Measurements from ENCODE around the gene RIMS4.

RIMS4 gene

DNA sequence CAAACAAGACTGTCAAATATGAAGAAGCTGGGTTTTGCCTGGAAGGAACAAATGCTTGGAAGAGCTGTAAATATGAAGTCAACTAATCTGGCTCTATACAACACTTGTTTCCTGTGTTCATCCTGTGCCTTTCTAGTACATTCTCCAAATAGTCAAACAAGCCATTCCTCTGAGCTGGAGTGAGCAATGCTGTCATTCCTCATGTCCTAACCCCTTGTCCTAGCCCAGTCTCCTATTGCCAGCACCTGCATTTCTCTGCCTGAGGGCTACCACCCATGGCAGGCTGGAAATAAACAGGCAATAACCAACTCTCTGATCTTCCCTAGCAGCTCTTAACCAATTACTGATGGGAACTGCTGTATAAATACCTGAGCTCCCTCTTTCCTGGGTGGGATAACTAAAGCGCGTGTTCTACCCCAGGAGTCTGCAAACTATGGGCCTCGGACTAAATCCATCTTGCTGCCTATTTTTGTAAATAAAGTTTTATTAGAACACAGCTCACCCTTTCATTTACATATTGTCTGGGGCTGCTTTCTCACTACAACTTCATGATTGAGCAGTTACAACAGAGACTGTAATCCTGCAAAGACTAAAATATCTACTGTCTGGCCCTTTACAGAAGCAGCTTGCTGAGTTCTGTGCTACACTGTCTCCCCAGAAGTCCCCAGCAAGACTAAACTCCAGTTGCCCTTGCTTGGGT is 13.4 kb downstream of the RIMS4 start:
- DNase-seq (ENCODE audit: low read depth, low spot score) = no peak

DNA sequence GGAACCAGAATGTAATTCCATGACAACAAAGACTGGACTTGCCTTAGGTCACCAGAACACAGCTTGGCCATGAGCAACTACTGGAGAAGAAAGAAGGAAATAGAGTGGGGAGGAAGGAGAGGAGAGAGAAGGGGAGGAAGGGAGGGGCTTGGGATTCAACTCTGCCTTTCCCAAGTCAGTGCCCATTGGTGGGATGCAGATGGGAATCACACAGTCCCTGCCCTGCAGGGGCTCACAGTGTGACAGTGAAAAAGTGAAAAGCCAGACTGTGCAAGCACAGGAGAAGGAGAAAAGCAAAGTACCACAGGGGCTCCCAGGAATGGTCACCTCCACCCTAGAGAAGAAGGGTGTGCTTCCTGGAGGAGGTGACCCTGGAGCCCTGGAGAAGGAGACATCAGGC is 14.0 kb downstream of the RIMS4 start:
- no peak for DNase-seq (ENCODE audit: low read depth, low spot score)

DNA sequence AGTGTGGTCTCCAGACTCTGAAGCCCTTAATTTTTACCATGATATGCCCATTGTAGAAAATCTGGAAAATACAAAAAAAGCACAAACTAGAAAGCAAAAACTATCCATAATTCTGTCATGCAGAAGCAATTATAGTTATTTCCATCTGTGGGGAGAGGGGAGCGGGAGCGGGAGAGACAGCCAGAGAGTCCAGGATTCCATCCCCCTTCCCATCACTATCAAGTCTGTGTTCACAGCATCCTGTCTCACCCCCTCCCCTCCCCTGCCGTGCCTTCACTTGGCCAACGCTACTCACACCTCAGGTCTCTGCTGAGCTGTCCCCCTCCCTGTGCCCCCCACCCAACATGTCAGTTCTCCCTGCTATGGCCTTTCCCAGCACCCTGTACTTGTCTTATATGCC is 14.5 kb downstream of the RIMS4 start:
- DNase-seq (ENCODE audit: low read depth, low spot score) = no peak

DNA sequence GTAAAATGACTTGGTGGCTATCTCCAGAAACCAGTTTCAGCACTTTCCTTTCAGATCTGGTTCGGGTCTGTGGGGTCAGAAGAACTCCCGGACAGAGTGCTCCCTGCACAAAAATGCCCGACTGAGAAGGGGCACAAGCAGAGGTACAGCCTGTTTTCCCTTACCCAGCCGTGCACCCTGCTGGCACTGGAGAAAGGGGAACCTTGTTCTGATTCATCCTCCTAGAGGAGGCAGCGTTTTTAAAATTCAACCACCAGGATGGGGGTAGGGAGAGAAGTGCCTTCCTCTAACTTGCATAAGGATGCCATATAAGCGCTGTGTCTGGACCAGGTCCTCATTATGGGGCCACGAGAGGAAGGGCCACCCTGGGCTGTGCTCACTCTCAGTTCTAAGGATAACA is 17.6 kb downstream of the RIMS4 start:
- DNase-seq (ENCODE audit: low read depth, low spot score) = no peak

DNA sequence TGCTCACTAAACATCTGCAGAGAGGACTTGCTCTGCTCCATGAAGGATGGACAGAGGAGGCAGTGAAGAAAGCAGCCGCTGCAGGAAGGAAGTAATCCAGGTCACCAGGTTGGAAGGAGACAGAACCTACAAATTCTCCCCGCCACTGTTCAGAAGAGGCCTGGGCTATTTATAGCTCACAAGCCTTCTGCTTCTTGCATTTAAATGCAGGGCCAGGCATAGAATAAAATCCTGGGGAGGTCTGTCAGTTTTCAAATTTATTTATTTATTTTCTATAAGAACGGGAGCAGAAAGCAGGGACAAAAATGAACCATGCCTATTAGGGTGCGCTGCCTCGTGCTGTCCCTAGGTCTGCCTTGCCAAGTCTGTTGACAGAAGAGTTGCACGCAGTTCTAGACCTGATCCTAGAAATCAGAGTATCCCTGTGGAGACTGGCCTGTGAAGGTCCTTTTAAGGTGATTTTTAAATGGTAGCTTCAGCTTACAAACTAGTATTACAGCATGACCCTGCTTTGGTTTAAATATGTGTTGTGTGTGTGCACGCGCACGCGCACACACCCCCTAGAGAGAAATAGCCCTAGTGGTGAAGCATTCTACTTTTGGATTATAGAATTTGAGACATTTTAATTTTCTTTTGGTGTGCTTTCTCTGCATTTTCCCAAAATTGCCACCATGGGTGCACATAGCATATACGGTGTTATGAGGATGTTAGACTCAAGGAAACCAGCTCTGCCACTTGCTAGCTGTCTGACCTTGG is 19.5 kb downstream of the RIMS4 start:
- no peak for DNase-seq (ENCODE audit: low read depth, low spot score)

DNA sequence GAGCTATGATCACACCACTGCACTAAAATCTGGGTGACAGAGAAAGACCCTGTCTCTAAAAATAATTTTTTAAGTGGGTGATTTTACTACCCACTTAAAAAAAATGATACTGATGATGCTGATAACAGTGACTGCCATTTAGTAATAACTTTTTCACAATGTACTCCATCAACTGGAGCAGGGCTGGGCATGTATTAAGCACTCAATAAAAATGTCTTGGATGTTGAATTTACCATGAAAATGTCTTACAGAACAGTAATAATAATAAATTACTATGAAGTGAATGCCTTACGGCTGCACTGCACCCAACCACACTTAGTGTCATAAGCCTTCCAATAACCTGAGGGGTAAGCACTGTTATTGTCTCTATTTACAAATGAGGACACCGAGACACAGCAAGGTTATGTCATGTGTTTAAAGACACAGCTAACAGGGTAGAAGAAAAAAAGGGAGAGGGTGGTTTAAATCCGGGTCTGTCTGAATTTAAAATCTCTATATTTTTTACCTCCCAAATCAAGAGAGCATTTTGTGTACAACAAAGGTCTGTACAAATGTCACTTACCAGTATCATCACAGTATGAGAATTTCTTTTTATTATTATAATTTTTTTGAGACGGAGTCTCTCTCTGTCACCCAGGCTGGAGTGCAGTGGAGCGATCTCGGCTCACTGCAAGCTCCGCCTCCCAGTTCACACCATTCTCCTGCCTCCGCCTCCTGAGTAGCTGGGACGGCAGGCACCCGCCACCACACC is 21.5 kb downstream of the RIMS4 start:
- no peak for DNase-seq (ENCODE audit: low read depth, low spot score)

DNA sequence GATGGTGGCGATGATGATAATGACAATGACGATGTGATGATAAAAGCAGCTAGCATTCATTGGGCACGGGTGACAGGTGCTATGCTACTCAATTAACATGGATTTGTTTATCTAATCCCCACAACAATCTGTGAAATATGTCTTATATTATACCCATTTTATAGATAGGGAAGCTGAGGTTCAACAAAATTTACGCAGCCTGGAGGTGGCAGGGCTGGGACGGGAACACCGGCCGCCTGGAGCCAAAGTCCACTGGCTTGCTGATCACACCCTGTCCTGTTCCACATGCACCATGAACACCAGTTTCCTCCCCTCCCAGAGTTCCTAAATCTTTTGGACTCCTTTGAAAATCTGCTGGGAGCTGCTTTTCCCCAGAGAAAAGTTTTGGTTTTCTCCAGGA is 23.0 kb downstream of the RIMS4 start:
- DNase-seq (ENCODE audit: low read depth, low spot score) = no peak

DNA sequence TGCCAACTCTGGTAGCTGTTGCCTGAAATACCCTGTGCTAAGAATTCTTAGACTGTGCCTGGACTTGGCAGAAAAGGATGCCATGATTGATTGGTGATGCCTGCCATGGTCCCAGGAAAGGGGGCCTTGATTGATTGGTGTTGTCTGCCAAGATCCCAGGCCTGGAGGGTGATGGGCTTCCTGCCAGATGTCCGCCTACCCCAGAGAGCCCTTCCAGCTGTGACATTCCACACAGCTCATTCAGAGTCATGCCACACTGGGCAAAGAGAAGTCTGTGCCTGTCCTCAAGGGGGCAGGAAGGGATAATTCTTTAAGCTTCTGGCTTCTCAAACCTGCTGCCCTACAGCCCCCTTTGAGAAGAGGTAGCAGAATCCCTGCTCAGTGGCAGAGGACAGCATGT is 24.6 kb downstream of the RIMS4 start:
- DNase-seq (ENCODE audit: low read depth, low spot score) = no peak

DNA sequence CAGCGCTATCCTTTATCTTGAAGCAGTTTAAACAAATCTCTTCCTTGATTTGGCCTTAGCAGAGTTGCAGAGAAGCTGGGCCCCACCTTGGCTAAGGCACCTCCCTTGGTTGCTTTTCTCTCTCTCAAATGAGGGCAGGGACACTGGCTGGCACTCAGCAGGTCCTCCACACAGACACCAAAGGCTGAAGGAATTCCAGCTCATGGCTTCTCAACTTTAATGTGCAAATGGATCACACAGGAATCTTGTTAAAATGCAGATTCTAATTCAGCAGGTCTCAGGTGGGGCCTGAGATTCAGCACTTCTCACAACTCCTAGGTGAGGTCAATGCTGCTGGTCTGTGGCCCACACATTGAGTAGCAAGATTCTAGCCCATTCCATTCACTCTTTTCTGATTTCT is 25.7 kb downstream of the RIMS4 start:
- no peak for DNase-seq (ENCODE audit: low read depth, low spot score)

DNA sequence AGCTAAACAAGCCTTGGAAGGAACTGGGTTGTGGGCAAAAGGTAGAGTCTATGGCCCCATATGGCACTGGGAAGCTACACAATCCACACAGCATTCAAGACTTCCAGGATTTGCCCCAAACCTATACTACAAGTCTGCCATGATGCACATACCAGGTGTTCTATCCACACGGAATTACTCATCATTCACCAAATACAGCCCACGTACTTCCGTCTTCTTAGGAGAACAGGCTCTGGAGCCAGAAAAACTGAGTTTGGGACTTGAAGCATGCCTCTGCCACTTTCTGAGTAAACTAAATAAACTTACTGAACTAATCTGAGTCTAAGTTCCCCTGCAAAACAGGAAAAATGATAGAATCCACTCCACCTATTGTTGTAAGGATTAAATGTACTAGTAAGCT is 28.6 kb downstream of the RIMS4 start:
- DNase-seq (ENCODE audit: low read depth, low spot score) = no peak

DNA sequence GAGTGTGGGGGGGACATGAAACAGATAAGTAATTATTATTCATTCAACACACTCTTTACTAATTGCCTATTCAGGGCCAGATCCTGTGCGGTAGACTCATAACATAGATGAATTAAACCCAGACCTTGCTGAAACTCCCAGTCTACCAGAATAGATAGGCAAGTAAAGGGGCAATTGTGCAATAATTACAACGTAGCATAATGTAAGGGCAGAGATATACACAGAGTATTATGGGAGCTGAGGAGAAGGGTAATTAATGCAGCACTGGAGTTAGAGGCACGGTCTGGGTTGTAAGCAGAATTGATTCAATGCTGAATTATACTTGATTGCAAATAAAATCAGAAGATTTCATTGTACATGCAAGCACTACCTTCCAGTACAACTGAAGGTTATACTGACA is 29.2 kb downstream of the RIMS4 start:
- no peak for DNase-seq (ENCODE audit: low read depth, low spot score)

DNA sequence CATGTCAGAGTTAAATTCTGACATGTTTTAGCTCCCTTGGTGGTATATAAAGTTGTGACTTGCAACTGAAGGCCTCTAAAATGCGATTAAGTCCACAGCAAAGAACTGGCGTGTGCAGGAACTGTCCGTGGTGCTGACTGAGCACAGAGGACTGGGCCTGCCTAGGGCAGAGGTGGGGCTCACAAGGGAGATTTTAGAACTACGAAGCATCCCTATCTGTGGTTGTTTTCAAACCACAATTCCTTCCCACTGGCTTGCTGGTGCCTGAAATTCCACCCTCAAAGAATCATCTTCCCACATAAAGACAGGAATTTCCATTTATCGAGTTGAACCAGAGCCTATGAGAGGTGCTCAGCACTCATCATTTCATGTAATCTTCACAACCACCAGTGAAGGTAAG is 30.1 kb downstream of the RIMS4 start:
- no peak for DNase-seq (ENCODE audit: low read depth, low spot score)

DNA sequence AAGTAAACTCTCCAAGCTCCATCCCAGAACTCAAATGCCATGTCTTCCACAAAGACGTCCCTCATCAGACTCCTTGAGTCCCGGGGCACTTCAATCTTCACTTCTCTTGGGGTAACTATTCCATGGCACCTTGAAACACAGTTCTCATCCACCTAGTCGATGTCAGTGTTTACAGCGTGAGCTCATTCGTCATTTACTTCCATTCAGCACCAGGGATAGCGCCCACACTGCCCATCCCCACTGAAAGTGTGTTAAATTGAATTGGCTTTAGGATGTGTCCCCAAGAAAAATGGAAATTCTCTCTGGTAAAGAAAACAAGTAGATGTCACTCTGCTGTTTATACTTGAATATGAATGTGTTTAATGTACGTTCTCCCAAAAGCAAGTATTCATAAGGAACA is 33.4 kb downstream of the RIMS4 start:
- no peak for DNase-seq (ENCODE audit: low read depth, low spot score)

DNA sequence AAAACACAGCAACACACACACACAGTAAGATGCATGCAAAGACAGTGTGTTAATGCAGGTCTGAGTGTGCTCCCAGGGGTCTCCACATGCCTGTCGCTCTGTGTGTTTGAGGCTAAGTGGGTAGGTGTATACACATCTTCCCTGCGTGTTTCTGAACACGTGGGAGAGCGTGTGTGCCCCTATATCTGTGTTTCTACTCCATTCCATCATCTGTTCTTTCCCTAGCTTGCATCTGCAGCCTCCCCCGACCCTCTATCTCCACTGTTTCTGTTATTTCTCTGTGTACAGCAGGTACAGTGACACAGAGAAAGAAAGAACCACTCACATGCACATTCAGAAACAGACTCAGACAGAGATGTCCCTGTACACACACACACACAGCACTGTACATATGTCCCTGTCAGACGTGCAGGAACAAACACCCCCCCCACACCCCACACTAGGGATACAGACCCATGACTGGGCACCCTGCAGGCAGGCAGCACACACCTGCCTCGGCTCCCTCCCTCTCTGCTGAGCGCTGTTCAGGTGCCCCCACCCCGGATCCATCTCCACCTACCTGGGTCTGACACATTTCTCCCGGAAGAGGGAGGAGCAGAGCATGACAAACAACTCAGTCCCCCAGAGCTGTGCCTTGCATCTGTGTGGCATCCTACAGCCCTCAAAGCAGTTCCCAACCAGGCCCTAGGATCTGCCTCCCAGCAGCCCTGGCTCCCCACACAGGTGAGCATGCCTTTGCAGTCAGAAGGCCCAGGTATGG is 37.1 kb downstream of the RIMS4 start:
- DNase-seq (ENCODE audit: low read depth, low spot score) = no peak

DNA sequence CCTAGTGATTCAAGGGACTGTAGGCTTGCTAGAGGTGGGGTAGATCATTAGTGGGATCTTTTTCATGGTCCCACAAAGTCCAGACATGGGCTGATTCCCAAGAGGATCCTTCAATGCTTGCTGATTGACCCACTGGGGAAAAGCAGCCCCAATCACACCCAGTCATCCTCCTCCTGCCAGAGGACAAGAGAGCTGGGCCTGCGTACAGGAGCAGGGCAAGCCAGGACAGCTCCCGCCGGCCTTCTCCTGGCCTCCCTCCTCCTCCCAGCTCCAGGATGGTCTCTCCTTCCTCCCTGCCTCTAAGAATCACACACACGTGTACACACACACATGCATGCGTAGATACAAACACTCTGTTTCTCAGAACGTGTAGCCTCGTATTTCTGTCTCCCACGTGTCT is 37.7 kb downstream of the RIMS4 start:
- DNase-seq (ENCODE audit: low read depth, low spot score) = no peak

DNA sequence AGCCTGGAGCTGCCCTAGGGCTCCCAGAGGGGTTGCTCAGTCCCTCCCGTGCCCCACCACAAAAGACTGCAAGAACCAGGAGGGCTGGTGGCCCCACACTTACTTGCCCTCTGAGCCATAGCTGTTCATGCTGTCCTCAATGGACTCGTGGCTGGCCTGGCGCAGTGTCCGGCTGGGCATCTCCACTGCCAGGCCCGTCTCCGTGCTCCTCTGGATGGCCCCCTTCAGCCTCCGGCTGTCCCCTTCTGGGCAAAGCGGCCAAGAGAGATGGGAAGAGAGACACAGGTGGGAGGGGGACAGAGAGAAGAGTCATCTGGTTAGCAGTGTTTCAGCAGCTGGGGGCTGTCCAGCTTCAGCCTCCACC is 39.2 kb downstream of the RIMS4 start:
- DNase-seq (ENCODE audit: low read depth, low spot score) = no peak

DNA sequence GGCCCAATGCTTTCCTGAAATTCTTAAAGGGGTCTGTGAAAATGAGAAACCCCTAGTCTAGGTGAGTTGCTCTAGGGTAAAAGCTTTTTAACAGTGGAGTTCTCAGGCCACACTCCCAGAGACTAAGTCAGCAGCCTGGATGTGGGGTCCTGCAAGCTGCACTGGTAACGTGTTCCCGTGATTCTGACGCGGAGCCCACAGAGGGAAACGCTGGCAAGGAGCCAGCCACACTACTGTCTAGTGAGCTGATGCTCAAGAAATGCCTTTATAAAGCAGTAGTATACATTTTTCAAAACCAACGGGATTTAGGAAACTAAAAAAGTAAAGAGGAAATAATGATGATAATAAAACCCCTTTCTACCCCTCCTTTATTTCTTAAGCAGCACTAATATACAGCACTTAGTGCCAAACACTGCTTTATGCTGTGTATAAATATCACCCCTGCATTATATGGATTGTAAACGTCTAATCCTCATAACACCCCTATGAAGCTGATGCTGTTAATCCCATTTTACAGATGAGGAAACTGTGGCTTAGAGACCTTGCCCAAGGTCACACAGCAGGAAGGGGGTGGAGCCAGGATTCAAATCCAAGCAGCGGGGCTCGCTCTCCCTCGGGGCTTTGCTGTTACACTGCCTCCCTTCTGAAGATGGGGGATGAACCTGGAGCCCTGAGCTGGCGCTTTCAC is 39.7 kb downstream of the RIMS4 start:
- no peak for DNase-seq (ENCODE audit: low read depth, low spot score)

DNA sequence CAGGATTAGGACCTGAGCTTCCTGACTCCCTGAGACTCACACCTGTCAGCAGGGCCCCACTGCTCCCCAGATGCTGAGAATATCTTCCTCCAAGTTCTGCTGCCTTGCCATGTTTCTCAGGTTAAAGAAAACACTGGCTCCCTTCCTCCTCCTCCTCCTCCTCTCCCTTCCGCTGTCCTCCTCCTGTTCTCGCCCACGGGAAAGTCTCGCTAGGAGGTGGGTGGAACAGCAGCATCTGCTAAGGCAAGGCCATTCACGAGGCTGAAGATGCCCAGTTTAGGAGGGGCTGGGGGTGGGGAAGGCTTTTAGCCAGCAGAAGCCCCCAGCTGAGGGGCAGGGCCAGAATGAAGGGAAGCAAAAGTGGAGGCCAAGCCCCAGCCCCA is 40.9 kb downstream of the RIMS4 start:
- no peak for DNase-seq (ENCODE audit: low read depth, low spot score)

DNA sequence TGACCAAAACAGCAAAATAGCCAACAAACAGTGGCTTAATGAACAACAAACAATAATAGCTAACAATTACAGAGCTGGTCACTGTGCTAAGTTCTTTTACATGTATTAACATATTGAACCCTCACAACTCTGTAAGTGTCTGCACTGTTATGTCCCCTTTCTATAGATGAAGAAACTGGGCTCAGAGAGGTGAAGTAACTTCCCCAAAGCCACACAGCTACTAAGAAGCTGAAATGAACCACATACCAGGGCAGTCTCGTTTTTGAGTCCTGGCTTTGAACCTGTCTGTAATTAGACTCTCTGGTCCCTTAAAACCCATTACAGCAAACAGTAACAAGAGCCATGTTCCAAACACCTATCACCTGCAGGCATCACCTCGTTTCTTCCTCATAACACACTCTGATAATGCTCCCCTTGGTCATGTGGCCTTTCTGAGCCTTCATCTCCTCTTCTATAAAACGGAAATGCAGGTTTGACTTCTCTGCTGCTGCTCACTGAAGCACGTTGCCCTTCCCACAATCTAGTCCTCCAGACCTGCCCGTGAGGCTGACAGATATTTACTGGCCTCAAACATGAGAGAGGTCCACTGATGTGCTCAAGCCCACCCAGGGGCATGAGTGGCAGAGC is 41.4 kb downstream of the RIMS4 start:
- no peak for DNase-seq (ENCODE audit: low read depth, low spot score)

DNA sequence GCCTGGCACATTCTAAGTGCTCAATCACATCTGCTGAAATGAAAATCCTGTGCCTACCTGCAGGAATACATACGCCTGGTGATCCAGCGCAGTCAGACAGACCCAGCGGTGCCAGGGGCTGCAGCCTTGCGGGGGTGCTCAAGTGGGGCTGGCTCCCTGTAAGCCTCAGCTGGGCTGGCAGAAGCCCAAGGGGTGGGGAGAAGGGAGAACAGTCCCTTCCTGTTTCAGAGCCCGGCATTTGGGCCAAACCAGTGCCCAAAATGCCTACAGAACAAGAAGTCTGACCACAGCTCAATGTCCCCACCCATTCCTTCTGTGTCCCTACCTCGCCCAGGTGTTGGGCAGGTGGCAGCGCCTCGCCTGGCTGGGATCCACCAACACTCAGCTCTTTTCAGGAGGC is 42.1 kb downstream of the RIMS4 start:
- no peak for DNase-seq (ENCODE audit: low read depth, low spot score)

DNA sequence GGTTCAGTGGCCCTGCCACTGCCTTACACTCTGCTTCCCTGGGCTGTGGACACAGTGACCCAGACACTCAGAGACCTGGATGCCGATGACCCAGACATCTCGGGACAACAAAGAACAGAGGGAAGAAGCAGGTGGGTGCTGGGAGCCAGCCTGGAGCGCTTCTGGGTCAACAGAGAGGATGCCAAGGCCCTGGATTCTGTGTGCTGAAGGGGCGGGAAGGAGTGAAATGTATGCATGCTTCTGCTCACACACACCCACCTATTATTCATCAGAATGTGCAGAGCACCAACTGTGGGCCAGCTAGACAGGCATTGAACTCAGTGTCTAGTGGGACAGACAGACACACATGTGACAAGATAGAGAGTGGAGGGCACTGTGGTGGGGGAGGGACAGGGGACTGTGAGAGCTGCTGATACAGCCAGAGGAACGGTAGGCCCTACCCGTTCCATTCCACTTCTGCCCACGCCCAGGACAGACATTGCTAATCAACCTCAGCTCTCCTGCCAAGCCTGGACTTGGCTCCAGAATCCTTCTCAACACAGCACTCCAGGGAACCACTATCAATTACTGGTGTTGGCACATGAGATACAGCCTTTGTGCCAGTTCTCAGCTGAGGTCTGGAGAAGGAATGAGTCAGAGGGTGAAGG is 44.5 kb downstream of the RIMS4 start:
- DNase-seq (ENCODE audit: low read depth, low spot score) = no peak

Data from brain pericyte (primary cell).